Activated naive CD4-positive, alpha-beta T cell treated with anti-CD3 and anti-CD28 coated beads, Interleukin-2, amount 10 ng/mL, durations not matched to agents 5 hours and 36 hours (primary cell): ENCODE measurements around the gene TIMM22. TPM values are rescaled to one million over a fixed set of nuclear protein-coding genes. Genes with fewer than 3 reads are reported as not detected.

Experiments
- microRNA-seq: library from miRNA; unstranded; fragments of <30 nt; microRNA quantifications from one replicate; pipeline ENCODE4 v1.2.0, GENCODE V29; 2022; ENCODE audit warnings: borderline microRNAs expressed, borderline replicate concordance
- total RNA-seq, 2 experiments: library from RNA; stranded (reverse); gene quantifications; one replicate each; pipeline ENCODE4 v1.2.3, GENCODE V29; 2021

TIMM22 gene
- 1 to 10 TPM; 8.1 to 9.2 TPM for total RNA-seq

GRCh38 chr17:996554-997344 is at the start of gene TIMM22:
Gene TIMM22 (plus strand): TSS chr17:997129. CDS start chr17:997143, 14 bp downstream.

GRCh38 chr17:979539-980405 is 17.2 kb upstream of the TIMM22 start, which contains the start of gene NXN:
Gene NXN (minus strand): TSS chr17:979776.

Small RNAs within 50 kb of the gene (microRNA-seq; reads per million reads assigned to microRNA genes)
- not detected for gene MIR3183

Other genes with a start within 250 kb of the TIMM22 start
- gene GEMIN4, start 244.9 kb upstream of the TIMM22 start, total RNA-seq = 10 to 100 TPM; 25.8 to 28.8 TPM
- gene GLOD4, start 214.8 kb upstream of the TIMM22 start, total RNA-seq = 10 to 100 TPM; 60.0 to 67.4 TPM
- gene MRM3, start 214.8 kb upstream of the TIMM22 start, total RNA-seq = 10 to 100 TPM; 16.2 to 17.1 TPM
- gene NXN, start 17.4 kb upstream of the TIMM22 start, total RNA-seq = under 1 TPM; 0.28 to 0.36 TPM
- gene ABR, start 182.9 kb downstream of the TIMM22 start, total RNA-seq = 100 to 1,000 TPM; 142 to 147 TPM